A673 (cell line): ENCODE results near the gene CCSER1.

Experiments used
- EZH2 ChIP-seq: fragments of 200-600 bp; sonication (generic); IDR thresholded peaks from 2 replicates; pipeline ENCODE4 v1.6.1; 2017; ENCODE audit warnings: borderline replicate concordance, low read depth, mild to moderate bottlenecking, mixed read lengths, antibody characterized with exemption, low read length; ENCODE audit not compliant: poor library complexity, severe bottlenecking
- TF ChIP-seq, protein P1 (sequence below): fragments of 300-800, 200-600 bp; sonication (generic); conservative IDR thresholded peaks from 2 replicates; pipeline ENCODE4 v1.5.1; 2017; ENCODE audit warnings: low read depth, mild to moderate bottlenecking, antibody characterized with exemption, low read length, moderate library complexity, mixed read lengths

DNA sequence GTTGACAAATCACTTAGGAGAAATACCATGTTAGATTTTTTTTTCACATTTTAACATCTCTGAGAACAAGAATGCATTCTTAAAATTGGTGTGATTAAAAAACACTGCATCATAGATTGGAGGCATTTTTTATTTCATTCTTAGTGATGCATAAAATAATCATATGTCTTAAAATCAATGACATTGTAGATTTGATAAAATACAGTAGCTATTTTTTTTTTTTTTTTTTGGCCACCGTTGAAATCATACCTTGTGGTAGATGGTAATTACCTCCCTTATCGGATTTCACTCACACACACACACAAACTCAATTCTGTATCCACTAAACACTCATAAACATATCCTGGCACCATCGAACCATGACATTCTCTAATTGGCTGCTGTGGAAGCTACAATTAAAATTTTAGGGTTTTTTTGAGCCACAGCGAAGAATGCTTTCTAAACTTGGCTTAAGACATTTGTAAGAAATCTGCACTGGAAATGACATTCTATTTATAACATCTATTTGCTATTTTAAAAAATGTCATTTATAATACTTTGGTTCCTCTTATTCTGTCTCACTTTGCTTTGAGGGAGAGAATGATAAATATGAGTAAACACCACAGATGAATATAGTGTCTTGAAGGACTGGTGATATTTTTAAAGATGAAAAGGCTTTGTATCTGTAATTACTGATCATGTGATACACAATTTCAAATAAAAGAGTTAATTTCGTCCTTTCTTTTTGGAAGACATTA lies 60.1 kb downstream of the CCSER1 start:
- TF ChIP-seq, protein P1, sequence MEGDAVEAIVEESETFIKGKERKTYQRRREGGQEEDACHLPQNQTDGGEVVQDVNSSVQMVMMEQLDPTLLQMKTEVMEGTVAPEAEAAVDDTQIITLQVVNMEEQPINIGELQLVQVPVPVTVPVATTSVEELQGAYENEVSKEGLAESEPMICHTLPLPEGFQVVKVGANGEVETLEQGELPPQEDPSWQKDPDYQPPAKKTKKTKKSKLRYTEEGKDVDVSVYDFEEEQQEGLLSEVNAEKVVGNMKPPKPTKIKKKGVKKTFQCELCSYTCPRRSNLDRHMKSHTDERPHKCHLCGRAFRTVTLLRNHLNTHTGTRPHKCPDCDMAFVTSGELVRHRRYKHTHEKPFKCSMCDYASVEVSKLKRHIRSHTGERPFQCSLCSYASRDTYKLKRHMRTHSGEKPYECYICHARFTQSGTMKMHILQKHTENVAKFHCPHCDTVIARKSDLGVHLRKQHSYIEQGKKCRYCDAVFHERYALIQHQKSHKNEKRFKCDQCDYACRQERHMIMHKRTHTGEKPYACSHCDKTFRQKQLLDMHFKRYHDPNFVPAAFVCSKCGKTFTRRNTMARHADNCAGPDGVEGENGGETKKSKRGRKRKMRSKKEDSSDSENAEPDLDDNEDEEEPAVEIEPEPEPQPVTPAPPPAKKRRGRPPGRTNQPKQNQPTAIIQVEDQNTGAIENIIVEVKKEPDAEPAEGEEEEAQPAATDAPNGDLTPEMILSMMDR = no peak
- no peak for TF ChIP-seq EZH2
